Subcutaneous adipose tissue (tissue), 4 donors: ENCODE data around the gene CDKN2AIPNL. TPM values are rescaled to one million over a fixed set of nuclear protein-coding genes. Genes with fewer than 3 reads are reported as not detected.

Experiments
- CTCF ChIP-seq: fragments of 450-650 bp; IDR thresholded peaks from one replicate; pipeline ENCODE4 v1.5.1; 2016; ENCODE audit warnings: low read depth, mild to moderate bottlenecking, control low read depth, antibody characterized with exemption, moderate library complexity
- total RNA-seq, 4 donors: library from RNA; depleted of rRNA; stranded (reverse); fragments of >200 nt; gene quantifications; one replicate each; pipeline ENCODE4 v1.1.0, GENCODE V29; 2016

The CDKN2AIPNL gene
- total RNA-seq, 4 donors from 2014 or later: 13.8 to 18.7 (median 14.3) TPM

- TF ChIP-seq CTCF: no peak
Measured at GRCh38 chr5:134455466-134455865, 43.8 kb upstream of the CDKN2AIPNL start.

- no peak for TF ChIP-seq CTCF
Measured at GRCh38 chr5:134453016-134453415, 41.3 kb upstream of the CDKN2AIPNL start.

- no peak for TF ChIP-seq CTCF
Measured at GRCh38 chr5:134451936-134452505, 40.3 kb upstream of the CDKN2AIPNL start.

GRCh38 chr5:134451225-134451935, 39.7 kb upstream of the CDKN2AIPNL start:
- no peak for TF ChIP-seq CTCF

- TF ChIP-seq CTCF: no peak
Measured at GRCh38 chr5:134450374-134450773, 38.7 kb upstream of the CDKN2AIPNL start.

GRCh38 chr5:134449167-134449566, 37.5 kb upstream of the CDKN2AIPNL start:
- TF ChIP-seq CTCF: no peak

DNA sequence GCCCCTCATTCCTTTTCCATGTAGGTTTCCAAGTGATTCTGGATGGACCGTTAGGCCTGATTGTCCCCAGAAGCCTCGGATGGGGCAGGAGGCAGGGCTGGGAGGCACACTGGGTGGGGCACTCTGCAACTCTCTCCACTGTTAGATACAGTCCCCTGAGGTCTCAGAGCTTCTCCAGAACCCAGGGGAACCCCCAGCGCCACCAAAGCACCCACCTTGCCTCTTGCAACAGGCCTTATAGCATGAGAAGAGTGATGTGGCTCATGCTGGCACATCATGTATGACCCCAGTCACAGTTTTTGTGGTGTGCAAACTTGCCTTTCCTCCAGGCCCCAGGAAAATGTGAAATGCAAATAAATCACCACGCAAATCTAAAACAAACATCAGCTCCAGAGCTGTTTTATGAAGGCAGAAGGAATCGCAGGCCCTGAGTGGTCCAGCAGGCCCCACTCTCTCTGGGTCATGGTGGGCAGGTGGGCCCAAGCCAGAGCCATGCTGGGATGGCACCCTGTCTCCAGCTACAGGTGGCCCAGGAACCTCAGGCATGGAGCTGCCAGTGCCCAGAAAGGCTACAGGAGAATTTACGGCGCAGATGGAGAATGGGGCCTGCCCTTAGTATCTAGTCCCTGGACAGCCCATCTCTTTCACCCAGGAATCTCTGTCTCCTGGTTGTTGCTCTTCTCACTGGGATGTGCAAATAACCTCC, 36.3 kb upstream of the CDKN2AIPNL start:
- TF ChIP-seq CTCF: no peak
